HG03108 (cell line): Measurements from ENCODE around the gene SIPA1L2.
A peak's percentile ranks its signal among the peaks of the same experiment; 100 is the strongest.
"Not testable (repeated sequence)": the region's sequence is repeated elsewhere in the genome, so short reads cannot be mapped to it uniquely, and the experiment has no call there.

Source experiments
- ATAC-seq: cut with Tn5 transposase; IDR thresholded peaks from one replicate; pipeline ENCODE4 v1.9.1; 2021; ENCODE audit warnings: moderate library complexity; ENCODE audit not compliant: unreplicated experiment

SIPA1L2 gene

GRCh38 chr1:232615306-232615800 lies 14.6 kb downstream of the SIPA1L2 start:
- no peak for ATAC-seq

- no peak for ATAC-seq
Measured at GRCh38 chr1:232614811-232615210, 15.1 kb downstream of the SIPA1L2 start.

GRCh38 chr1:232613752-232614381 lies 16.1 kb downstream of the SIPA1L2 start:
- ATAC-seq = no peak

GRCh38 chr1:232612836-232613235 lies 17.1 kb downstream of the SIPA1L2 start:
- ATAC-seq = not testable (repeated sequence)

- no peak for ATAC-seq
Measured at GRCh38 chr1:232611834-232612233, 18.1 kb downstream of the SIPA1L2 start.

- ATAC-seq = not testable (repeated sequence)
Measured at GRCh38 chr1:232610902-232611745, 18.8 kb downstream of the SIPA1L2 start.

GRCh38 chr1:232610192-232610901 lies 19.6 kb downstream of the SIPA1L2 start:
- ATAC-seq = no peak

GRCh38 chr1:232608427-232608826 lies 21.5 kb downstream of the SIPA1L2 start:
- no peak for ATAC-seq

- ATAC-seq = no peak
Measured at GRCh38 chr1:232602622-232603021, 27.3 kb downstream of the SIPA1L2 start.

GRCh38 chr1:232600424-232601258 lies 29.3 kb downstream of the SIPA1L2 start:
- no peak for ATAC-seq

GRCh38 chr1:232599178-232600041 lies 30.5 kb downstream of the SIPA1L2 start:
- peak; percentile 62 for ATAC-seq

GRCh38 chr1:232598837-232599177 lies 31.1 kb downstream of the SIPA1L2 start:
- ATAC-seq = no peak

- no peak for ATAC-seq
Measured at GRCh38 chr1:232598133-232598532, 31.8 kb downstream of the SIPA1L2 start.

- ATAC-seq = no peak
Measured at GRCh38 chr1:232597721-232598120, 32.2 kb downstream of the SIPA1L2 start.

- ATAC-seq = peak; percentile 41
Measured at GRCh38 chr1:232596666-232597303, 33.1 kb downstream of the SIPA1L2 start.

- no peak for ATAC-seq
Measured at GRCh38 chr1:232594768-232595698, 34.9 kb downstream of the SIPA1L2 start.

- ATAC-seq = no peak
Measured at GRCh38 chr1:232593717-232594502, 36.0 kb downstream of the SIPA1L2 start.
